HCT116 (cell line): ENCODE results near the gene ANTXR2.

Experiments
- ATF3 ChIP-seq: IDR thresholded peaks from 2 replicates; pipeline ENCODE4 v1.6.1; 2012
- EZH2 ChIP-seq: fragments of 200-600 bp; sonication (generic); IDR thresholded peaks from 2 replicates; pipeline ENCODE4 v1.6.1; 2017; ENCODE audit warnings: antibody characterized with exemption, mixed run types
- JUND ChIP-seq: IDR thresholded peaks from 2 replicates; pipeline ENCODE4 v1.6.1; 2012
- POLR2A ChIP-seq: IDR thresholded peaks from 2 replicates; pipeline ENCODE4 v1.7.0; 2011; ENCODE audit warnings: borderline replicate concordance; ENCODE audit not compliant: insufficient read depth, insufficient read length; ENCODE audit errors: extremely low read depth
- POLR2AphosphoS5 ChIP-seq: IDR thresholded peaks from 2 replicates; pipeline ENCODE4 v1.6.1; 2011; ENCODE audit warnings: mild to moderate bottlenecking, low read depth, low read length, moderate library complexity
- RAD21 ChIP-seq: IDR thresholded peaks from 2 replicates; pipeline ENCODE4 v1.6.1; 2012; ENCODE audit warnings: low read depth, mild to moderate bottlenecking
- SRF ChIP-seq: IDR thresholded peaks from 2 replicates; pipeline ENCODE4 v1.6.1; 2012; ENCODE audit warnings: low read depth
- ZBTB33 ChIP-seq: IDR thresholded peaks from 2 replicates; pipeline ENCODE4 v1.6.1; 2011; ENCODE audit warnings: mild to moderate bottlenecking, low read length, moderate library complexity; ENCODE audit not compliant: insufficient replicate concordance; ENCODE audit errors: extremely low read depth
- ZFX ChIP-seq: fragments of 450-650 bp; IDR thresholded peaks from 2 replicates; pipeline ENCODE4 v1.6.1; 2017
- ZNF274 ChIP-seq: fragments of 200-500 bp; sonication (Bioruptor generic); IDR thresholded peaks from 2 replicates; pipeline ENCODE4 v1.6.1; 2014; ENCODE audit warnings: mild to moderate bottlenecking, low read depth, low read length, inconsistent platforms
- TF ChIP-seq, protein P1 (sequence below), 3 experiments: fragments of 200-600 bp in 1 of 3; sonication (generic) in 1 of 3; IDR thresholded peaks in 2 of 3; conservative IDR thresholded peaks in 1 of 3; 2 replicates each; pipeline ENCODE4 v1.5.1; 2012 to 2017; ENCODE audit warnings: low read depth in 2 of 3, low read length in 2 of 3, antibody characterized with exemption in 1 of 3, borderline replicate concordance in 1 of 3, control low read depth in 1 of 3, mild to moderate bottlenecking in 1 of 3, mixed read lengths in 1 of 3, mixed run types in 1 of 3, moderate library complexity in 1 of 3; ENCODE audit not compliant: insufficient read depth in 1 of 3

DNA sequence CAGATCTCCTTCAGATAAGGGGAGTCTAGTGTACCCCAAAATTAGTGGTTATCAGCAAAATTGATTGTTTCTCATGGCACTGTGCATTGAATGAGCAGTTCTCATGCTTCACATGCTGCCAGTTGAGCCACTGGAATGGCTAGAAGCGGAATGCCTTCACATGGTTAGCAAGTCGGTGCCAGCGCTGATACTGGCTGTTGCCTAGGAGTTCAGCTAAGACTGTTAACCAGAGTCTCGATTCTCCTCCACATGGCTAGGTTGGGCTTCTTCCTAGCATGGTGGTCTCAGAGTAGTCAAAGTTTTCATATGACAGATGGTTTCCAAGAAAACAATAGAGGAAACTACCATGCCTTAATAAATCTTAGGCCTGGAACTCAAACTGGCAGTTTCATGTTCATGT lies 12.2 kb downstream of the ANTXR2 start:
- TF ChIP-seq JUND (no peak), POLR2AphosphoS5 (no peak), EZH2 (no peak), POLR2A (no peak), ZNF274 (no peak), RAD21 (no peak), ZFX (no peak), SRF (no peak), ZBTB33 (no peak), ATF3 (no peak)
- TF ChIP-seq, protein P1, sequence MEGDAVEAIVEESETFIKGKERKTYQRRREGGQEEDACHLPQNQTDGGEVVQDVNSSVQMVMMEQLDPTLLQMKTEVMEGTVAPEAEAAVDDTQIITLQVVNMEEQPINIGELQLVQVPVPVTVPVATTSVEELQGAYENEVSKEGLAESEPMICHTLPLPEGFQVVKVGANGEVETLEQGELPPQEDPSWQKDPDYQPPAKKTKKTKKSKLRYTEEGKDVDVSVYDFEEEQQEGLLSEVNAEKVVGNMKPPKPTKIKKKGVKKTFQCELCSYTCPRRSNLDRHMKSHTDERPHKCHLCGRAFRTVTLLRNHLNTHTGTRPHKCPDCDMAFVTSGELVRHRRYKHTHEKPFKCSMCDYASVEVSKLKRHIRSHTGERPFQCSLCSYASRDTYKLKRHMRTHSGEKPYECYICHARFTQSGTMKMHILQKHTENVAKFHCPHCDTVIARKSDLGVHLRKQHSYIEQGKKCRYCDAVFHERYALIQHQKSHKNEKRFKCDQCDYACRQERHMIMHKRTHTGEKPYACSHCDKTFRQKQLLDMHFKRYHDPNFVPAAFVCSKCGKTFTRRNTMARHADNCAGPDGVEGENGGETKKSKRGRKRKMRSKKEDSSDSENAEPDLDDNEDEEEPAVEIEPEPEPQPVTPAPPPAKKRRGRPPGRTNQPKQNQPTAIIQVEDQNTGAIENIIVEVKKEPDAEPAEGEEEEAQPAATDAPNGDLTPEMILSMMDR (IDR thresholded peaks at IDR 0.05 in 2 of 3, conservative IDR thresholded peaks at IDR 0.05 in 1 of 3; ENCODE audit: borderline replicate concordance in 1 of 3, insufficient read depth in 1 of 3, low read depth in 2 of 3, low read length in 2 of 3), result no peak
